ENCODE measurements around the gene POC1B.

POC1B gene

GRCh38 chr12:89493670-89494302 is 32.1 kb downstream of the POC1B start:
- no peak for DNase-seq

GRCh38 chr12:89492883-89493282 is 33.0 kb downstream of the POC1B start:
- DNase-seq = peak; percentile 22

GRCh38 chr12:89490922-89491321 is 34.9 kb downstream of the POC1B start:
- no peak for DNase-seq

GRCh38 chr12:89486264-89486663 is 39.6 kb downstream of the POC1B start:
- DNase-seq = no peak

GRCh38 chr12:89484470-89484869 is 41.4 kb downstream of the POC1B start:
- peak; percentile 78 for DNase-seq

- peak; percentile 11 for DNase-seq
Observed at GRCh38 chr12:89481213-89481914, 44.5 kb downstream of the POC1B start.

GRCh38 chr12:89479982-89480381 is 45.9 kb downstream of the POC1B start:
- no peak for DNase-seq

- no peak for DNase-seq
Observed at GRCh38 chr12:89477633-89478279, 48.1 kb downstream of the POC1B start.

- DNase-seq = no peak
Observed at GRCh38 chr12:89476904-89477595, 48.8 kb downstream of the POC1B start.

- DNase-seq = no peak
Observed at GRCh38 chr12:89476232-89476631, 49.6 kb downstream of the POC1B start.

GRCh38 chr12:89475203-89475990 is 50.5 kb downstream of the POC1B start:
- no peak for DNase-seq

- no peak for DNase-seq
Observed at GRCh38 chr12:89474615-89475014, 51.2 kb downstream of the POC1B start.

- DNase-seq = no peak
Observed at GRCh38 chr12:89472508-89472907, 53.3 kb downstream of the POC1B start.

GRCh38 chr12:89470741-89471509 is 54.9 kb downstream of the POC1B start:
- DNase-seq = peak; percentile 77

GRCh38 chr12:89469361-89469760 is 56.5 kb downstream of the POC1B start:
- no peak for DNase-seq

GRCh38 chr12:89468648-89469326 is 57.1 kb downstream of the POC1B start:
- DNase-seq = no peak

GRCh38 chr12:89468017-89468416 is 57.8 kb downstream of the POC1B start:
- no peak for DNase-seq

- no peak for DNase-seq
Observed at GRCh38 chr12:89464974-89465592, 60.8 kb downstream of the POC1B start.

GRCh38 chr12:89461649-89462612 is 63.9 kb downstream of the POC1B start:
- peak; percentile 66 for DNase-seq

- no peak for DNase-seq
Observed at GRCh38 chr12:89461190-89461589, 64.7 kb downstream of the POC1B start.
